Measurements from ENCODE around the gene EMP1.

EMP1 gene

DNA sequence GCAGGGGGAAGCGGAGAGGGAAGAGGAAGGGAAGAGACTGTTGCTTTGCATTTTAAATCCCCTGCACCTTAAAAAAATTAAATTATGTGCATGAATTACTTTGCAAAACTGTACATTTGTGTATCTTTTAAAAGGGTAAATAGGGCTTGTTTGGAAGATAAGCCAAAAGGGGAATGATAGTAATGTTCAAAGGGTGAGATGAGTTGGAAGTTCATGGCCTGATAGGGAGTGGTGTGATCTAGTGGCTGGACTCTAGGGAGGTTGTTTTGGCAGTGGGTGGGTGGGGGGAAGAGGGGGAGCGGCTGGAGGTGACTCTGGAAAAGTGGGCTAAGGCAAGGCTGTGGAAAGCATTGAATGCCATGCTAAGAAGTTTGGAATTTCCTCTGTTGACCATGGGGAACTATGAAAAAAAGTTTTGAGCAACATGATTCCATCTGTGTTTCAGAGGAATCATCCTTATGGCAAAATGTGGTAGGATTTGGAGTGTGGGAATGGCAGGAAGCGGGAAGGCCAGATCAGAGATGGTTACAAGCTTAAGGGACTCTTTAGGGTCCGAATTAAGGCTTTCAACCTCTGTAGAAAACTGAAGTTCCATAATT, 25.5 kb upstream of the EMP1 start:
- no peak for DNase-seq (ENCODE audit: insufficient read length, low spot score)
- TF ChIP-seq POU2F2 (IDR thresholded peaks at IDR 0.05; ENCODE audit: low read depth, low read length) (no peak), SPI1 (IDR thresholded peaks at IDR 0.05; ENCODE audit: low read depth, low read length) (no peak), PAX5 (IDR thresholded peaks at IDR 0.05; ENCODE audit: insufficient read depth, low read length, severe bottlenecking) (no peak), POLR2A (IDR thresholded peaks at IDR 0.05; ENCODE audit: low read depth, low read length) (no peak), POLR2AphosphoS5 (IDR thresholded peaks at IDR 0.05; ENCODE audit: low read depth, low read length) (no peak), TAF1 (IDR thresholded peaks at IDR 0.05; ENCODE audit: low read depth, low read length) (no peak)
- no peak for FAIRE-seq

DNA sequence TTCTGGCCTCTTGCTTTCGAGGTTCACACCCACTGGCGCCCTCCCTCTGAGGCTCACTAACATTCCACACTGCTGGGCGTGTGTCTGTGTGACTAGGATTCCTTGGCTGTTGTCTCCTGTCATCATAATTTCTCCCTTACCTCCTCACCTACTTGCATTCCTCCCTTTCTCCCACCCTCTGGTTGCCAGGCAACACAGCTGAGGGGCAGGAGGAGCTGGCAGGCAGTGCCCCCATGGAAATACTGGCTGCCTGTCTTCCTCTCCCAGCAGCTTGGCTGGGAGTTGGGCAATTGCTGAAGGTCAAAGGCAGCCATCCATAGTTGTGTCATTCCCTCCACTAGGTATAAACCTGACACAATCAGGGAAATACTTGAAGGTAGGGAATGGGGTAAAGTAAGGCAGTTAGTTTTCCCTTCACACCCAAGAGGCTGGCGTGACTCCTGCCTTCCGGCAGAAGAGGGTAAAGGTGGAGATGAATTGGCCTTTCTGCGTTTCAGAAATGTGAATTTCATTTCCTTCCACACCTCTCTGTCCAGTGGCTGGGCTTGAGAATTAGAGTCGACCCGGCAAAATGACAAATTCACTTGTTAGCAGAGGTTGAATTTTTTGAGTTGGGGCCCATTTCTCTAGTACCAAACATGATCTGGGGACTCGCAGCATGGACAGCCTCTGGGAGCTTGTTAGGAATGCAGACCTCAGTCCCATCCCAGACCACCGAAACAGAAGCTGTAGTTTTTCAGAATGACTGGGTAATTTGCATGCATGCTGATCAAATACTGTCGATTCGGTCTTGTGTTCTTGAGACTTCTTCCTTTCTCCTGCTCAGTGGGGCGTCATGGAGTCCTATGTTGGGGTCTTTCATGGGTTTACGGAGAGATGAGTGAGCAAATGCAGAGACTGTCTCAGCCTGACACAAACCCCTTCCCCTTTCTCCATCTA, 24.3 kb upstream of the EMP1 start:
- TF ChIP-seq SPI1 (IDR thresholded peaks at IDR 0.05; ENCODE audit: low read depth, low read length) (0 out of 2 replicates have a peak, but pooled peaks have one; percentile 3), TAF1 (IDR thresholded peaks at IDR 0.05; ENCODE audit: low read depth, low read length) (no peak), POU2F2 (IDR thresholded peaks at IDR 0.05; ENCODE audit: low read depth, low read length) (peak; percentile 97), POLR2A (IDR thresholded peaks at IDR 0.05; ENCODE audit: low read depth, low read length) (no peak)
- DNase-seq (ENCODE audit: insufficient read length, low spot score) (no peak), FAIRE-seq (peak; percentile 89)

DNA sequence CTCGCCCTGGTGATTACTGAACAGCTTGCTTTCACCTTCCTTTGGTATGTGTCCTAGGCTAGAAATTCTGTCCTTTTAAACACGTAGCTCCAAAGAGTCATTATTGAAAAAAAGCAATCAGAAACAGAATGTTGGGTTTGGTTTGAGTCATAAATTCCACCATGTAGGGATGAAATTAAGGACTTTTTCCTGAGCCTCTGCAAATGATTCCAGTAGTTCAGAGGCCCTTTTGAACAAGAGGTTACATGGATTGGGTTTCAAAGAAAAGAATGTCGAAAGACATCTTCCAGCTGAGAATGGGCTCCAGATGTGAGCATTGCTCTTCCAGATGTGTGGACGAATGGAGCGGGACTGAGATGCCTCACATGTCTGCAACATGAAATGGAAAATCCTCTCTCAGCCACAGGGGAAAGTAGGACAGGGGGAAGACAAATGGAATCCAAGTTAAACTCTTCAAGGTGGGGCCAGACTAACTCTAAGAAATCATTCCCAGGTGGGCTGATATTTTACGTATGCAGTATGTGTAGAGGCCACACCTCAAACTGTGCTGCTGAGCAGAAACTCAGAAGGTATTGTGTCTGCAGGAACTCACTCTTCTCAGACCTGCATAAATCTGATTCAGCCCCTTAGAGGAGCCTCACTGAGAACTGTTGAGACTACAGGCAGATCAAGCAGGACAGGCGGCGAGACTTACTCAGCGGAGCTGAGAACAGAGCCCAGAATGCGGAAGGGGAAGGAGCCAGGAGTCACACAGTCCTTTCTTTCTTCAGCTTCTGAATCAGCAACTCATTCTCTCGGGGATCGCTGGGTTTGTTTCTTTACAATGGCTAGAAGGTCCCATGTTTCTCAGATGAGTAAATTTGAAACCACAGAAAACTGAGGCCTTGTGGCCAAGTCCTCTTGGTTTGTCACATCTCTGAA, 23.3 kb upstream of the EMP1 start:
- DNase-seq (ENCODE audit: insufficient read length, low spot score): peak; percentile 27
- FAIRE-seq: peak; percentile 76

DNA sequence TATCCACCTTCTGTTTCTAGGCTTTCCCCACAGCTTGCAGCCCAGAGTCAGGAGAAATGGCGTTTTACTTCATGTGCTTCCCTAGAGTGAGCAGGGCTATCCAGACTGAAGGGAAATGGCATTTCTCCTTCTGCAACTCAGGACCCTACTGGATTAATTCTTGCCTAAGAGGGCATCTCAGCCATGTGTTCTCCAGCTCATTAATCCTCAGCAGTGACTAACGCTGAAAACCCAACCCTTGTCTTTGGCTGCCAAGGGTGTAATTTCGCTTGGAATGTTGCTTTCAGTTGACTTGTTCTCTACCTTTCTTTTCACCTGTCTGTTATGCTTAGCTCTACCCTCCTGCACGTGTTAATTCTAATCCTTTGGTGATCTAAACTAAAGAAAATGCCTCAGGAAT, 21.0 kb upstream of the EMP1 start:
- DNase-seq (ENCODE audit: insufficient read length, low spot score) (no peak), FAIRE-seq (no peak)
- TF ChIP-seq TAF1 (IDR thresholded peaks at IDR 0.05; ENCODE audit: low read depth, low read length) (no peak), POU2F2 (IDR thresholded peaks at IDR 0.05; ENCODE audit: low read depth, low read length) (no peak), POLR2A (IDR thresholded peaks at IDR 0.05; ENCODE audit: low read depth, low read length) (no peak), SPI1 (IDR thresholded peaks at IDR 0.05; ENCODE audit: low read depth, low read length) (no peak), POLR2AphosphoS5 (IDR thresholded peaks at IDR 0.05; ENCODE audit: low read depth, low read length) (no peak), PAX5 (IDR thresholded peaks at IDR 0.05; ENCODE audit: insufficient read depth, low read length, severe bottlenecking) (no peak)

More for the DNA sequence above, 23.3 kb upstream of the EMP1 start:
- peak; percentile 83 for TF ChIP-seq SPI1 (IDR thresholded peaks at IDR 0.05; ENCODE audit: low read depth, low read length)
- no peak for TF ChIP-seq TAF1 (IDR thresholded peaks at IDR 0.05; ENCODE audit: low read depth, low read length)

DNA sequence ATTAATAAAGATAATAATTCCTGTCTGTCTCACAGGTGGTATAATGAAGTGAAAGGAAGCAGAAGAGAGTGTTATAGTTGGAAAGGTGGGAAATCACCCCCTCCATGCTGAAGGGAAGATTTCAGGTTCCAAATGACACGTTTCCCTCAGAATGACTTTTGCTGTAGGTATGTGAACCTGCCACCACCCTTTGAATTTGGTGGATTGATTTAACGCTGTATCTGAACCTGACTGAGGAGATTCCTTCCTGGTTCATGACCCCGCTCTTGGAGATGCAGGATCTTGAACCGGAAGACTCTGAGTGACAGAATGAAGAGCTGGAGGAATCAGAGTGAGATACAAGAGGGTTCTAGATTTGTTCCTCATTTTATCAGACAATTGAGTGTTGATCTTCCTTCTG, 20.3 kb upstream of the EMP1 start:
- TF ChIP-seq SPI1 (IDR thresholded peaks at IDR 0.05; ENCODE audit: low read depth, low read length) (no peak), PAX5 (IDR thresholded peaks at IDR 0.05; ENCODE audit: insufficient read depth, low read length, severe bottlenecking) (no peak), TAF1 (IDR thresholded peaks at IDR 0.05; ENCODE audit: low read depth, low read length) (no peak), POU2F2 (IDR thresholded peaks at IDR 0.05; ENCODE audit: low read depth, low read length) (no peak), POLR2A (IDR thresholded peaks at IDR 0.05; ENCODE audit: low read depth, low read length) (no peak)
- FAIRE-seq (no peak), DNase-seq (ENCODE audit: insufficient read length, low spot score) (no peak)

DNA sequence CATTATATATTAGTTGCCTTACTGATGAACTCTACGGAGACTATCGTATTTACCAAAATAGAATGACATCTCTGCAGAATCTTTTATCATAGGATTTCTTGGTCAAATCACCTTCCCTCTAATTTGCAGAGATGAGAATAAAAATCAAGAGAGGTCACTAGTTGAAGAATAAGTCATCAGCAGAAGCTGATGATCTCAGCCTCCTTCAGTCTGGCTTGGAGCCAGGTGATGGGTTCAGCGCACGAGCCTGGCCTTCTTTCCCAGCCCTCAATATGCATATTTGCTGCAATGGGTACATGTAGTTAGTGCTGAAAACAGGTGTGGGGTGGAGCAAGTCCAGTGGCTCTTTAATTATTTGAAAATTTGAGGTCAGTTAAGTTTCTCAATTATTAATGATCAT, 19.2 kb upstream of the EMP1 start:
- DNase-seq (ENCODE audit: insufficient read length, low spot score) (no peak), FAIRE-seq (no peak)
- no peak for TF ChIP-seq SPI1 (IDR thresholded peaks at IDR 0.05; ENCODE audit: low read depth, low read length)
- no peak for TF ChIP-seq POU2F2 (IDR thresholded peaks at IDR 0.05; ENCODE audit: low read depth, low read length)
- TF ChIP-seq TAF1 (IDR thresholded peaks at IDR 0.05; ENCODE audit: low read depth, low read length): no peak
- TF ChIP-seq POLR2AphosphoS5 (IDR thresholded peaks at IDR 0.05; ENCODE audit: low read depth, low read length): no peak
- no peak for TF ChIP-seq PAX5 (IDR thresholded peaks at IDR 0.05; ENCODE audit: insufficient read depth, low read length, severe bottlenecking)
- TF ChIP-seq POLR2A (IDR thresholded peaks at IDR 0.05; ENCODE audit: low read depth, low read length): no peak

DNA sequence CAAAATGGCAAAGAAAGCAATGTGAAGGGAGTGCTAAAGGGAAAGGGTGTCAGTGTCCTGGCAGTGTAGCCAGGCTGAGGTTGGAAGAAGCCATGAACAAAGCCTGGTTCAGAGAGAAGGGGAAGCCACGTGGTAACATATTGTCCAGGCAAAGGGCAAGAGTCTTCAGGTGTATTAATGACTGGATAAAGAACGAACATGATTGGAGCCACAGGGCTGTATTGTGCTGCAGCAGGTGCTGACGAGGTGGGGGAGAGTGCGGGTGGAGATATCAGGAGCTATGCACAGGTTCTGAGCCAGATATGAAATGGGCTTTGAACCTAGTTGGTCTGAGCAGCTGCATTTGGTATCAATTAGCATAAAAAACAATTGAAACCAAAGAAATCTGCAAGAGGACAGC, 18.6 kb upstream of the EMP1 start:
- FAIRE-seq (no peak), DNase-seq (ENCODE audit: insufficient read length, low spot score) (no peak)
- TF ChIP-seq POLR2A (IDR thresholded peaks at IDR 0.05; ENCODE audit: low read depth, low read length) (no peak), TAF1 (IDR thresholded peaks at IDR 0.05; ENCODE audit: low read depth, low read length) (no peak), PAX5 (IDR thresholded peaks at IDR 0.05; ENCODE audit: insufficient read depth, low read length, severe bottlenecking) (no peak), SPI1 (IDR thresholded peaks at IDR 0.05; ENCODE audit: low read depth, low read length) (no peak), POLR2AphosphoS5 (IDR thresholded peaks at IDR 0.05; ENCODE audit: low read depth, low read length) (no peak), POU2F2 (IDR thresholded peaks at IDR 0.05; ENCODE audit: low read depth, low read length) (no peak)

DNA sequence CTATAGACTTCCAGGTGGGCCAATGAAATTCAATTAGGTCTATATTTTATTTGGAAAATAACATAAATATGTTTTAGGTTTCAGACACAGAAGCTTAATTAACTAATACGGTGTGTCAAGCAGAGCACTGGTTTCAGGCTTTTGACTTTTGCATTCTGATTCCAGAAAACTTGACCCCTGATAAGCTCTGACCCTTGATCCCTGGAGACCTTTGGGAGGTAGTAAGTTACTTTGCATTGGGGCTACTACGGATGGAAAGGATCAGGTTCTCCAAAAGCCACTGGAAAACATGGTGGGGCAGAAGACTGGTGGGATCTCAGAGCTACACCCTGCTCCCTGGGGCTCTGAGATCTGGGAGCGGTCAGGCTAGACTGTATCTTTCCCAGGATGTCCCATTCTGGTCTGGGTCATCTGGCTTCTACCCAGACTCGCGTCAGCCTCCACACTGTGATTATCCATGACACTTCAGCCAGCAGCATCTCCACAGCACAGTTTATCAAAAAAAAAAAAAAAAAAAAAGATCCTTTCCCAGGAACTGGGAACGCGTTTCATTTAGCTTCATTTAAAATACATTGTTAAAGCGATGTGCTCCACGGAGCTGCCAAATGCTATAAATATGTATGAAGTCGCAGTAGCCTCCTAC, 17.8 kb upstream of the EMP1 start:
- FAIRE-seq (no peak), DNase-seq (ENCODE audit: insufficient read length, low spot score) (no peak)
- TF ChIP-seq POLR2AphosphoS5 (IDR thresholded peaks at IDR 0.05; ENCODE audit: low read depth, low read length) (no peak), TAF1 (IDR thresholded peaks at IDR 0.05; ENCODE audit: low read depth, low read length) (no peak)

Measured in GM12891 (cell line).